HG03280 (cell line): ENCODE results near the gene SLC9A4.
"Not testable (repeated sequence)": the region's sequence is repeated elsewhere in the genome, so short reads cannot be mapped to it uniquely, and the experiment has no call there.

Experiments
- ATAC-seq: cut with Tn5 transposase; IDR thresholded peaks from one replicate; pipeline ENCODE4 v1.9.1; 2021; ENCODE audit warnings: mild to moderate bottlenecking, moderate library complexity; ENCODE audit not compliant: unreplicated experiment

SLC9A4 gene

DNA sequence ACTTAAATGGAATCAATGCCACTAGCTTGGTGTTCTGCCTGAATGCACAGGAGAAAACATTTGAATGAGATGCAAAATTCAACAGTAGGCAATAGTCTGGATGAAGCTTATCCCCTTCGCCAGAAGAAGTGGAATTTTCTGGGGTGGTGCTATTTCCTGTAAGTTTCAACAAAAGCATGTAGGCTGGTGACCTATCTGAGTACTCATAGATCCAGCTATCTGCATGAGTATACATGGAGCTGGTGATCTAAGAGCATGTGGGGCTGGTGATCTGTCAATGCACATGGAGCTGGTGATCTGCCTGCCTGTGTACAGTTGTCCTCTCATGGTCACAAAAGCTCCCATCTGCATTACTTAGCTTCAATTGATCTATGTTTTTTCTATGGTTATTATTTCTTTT, 71.2 kb downstream of the SLC9A4 start:
- no peak for ATAC-seq

DNA sequence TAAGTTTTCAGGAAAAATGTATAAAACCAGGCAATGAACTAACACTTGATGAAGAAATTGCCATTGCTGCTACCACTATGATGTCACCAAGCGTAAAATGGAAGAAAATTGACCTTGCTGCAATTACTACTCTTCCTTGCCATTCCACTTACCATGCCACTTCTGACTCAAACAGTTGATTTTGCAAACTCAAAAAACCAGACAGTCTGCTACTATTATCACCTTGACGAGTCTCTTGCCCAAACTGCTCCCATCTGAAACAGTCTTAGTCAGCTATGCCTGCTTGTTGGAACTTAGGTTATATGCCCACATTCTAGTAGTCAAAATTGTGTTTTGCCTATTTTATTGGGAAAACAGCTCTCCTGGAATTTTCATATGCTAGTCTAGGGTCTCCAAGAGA, 74.4 kb downstream of the SLC9A4 start:
- ATAC-seq: no peak

DNA sequence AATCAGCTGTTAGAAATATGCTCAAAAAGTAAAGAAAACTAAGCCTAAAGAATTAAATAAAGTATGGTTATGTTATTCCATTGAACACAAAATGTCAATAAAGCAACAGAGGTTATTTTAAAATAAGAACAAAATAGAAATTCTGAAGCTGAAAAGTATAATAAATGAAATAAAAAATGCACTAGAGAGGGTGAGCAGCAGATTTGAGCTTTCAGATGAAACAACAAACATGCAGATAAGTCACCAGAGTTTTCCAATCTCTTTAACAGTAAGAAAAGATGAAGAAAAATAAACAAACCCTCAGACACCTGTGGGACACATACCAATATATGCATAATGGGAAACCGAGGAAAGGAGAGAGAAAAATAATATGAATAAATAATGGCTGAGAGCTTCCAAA, 76.0 kb downstream of the SLC9A4 start:
- ATAC-seq: no peak

DNA sequence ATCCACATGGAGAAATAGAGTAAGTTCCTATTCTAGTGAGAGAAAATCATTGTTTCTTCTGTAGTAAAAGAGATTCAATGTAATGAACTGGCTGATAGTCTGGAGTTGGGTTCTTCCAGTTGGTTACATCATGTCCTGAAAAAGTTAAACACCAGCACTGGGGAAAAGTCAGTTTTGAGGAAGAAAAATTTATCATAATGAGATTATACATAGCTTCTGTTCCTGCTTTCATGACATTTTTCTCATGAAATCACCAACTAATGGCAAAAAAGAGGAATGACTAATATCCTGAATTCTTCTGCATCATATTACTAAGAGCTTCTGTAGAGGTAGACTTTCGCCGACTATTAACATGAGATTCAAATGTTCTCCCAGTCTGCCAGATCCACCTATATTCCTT, 77.1 kb downstream of the SLC9A4 start:
- no peak for ATAC-seq

DNA sequence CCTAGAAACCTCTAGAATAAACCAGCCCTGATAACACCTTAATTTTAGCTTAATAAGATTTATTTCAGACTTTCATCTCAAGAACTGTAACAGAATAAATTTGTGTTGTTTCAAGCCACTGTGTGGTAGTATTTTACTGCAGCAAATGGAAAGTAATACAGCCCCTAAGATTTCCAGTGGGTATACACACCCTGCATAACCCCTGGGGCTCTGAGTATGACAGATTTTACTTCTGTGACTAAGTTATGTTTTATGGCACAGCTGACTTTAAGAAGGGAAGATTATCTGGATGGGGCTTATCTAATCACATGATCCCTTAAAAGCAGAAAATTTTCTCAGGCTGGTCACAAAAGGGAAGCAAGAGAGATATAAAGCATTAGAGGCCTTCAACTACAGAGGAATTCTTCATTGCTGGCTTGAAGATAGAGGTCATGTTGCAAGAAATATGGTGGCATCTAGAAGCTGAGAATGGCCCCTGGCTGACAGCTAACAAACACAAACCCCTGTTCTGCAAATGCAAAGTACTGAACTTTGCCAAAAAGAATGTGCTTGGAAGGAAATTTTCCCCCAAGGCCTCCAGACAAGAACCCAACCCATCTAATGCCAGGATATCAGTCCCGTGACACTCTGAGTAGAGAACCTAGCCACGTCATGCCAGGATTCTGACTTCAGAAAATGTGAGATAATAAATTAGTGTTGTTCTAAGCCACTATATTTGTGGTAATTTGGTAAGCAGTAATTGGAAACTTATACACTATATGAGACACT, 78.5 kb downstream of the SLC9A4 start:
- ATAC-seq: no peak

DNA sequence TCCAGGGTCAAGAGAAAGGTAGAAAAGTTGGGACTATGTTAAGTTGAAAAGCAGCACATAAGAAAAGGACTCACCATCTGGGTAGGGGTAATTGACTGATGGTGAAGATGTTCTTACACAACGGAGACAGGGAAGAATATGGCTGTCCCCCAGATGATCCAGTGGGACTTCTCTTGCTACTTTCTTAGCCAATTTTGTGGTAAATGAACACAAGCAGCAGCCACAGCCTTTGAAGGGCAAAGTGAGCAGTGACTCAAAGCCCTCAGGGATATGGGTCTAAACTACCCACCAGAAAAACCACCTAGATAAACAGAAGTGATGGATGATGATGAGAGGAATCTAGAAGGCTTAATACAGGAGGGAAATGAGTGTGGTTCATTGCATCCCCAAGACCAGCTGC, 80.6 kb downstream of the SLC9A4 start:
- no peak for ATAC-seq

DNA sequence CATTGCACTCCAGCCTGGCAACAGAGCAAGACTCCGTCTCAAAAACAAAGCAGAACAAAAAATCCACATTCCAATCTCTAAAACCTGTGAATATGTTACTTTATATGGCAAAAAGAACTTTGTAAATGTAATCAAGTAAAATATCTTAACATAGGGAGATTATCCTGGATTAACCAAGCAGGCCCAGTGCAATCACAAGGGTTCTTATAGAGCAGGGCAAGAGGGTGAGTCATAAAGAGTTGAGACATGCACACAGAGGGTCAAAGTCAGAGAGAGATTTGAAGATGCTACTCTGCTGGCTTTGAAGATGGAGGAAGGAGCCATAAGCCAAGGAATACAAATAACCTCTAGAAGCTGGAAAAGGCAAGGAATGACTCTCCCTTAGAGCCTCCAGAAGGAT, 85.4 kb downstream of the SLC9A4 start:
- ATAC-seq: no peak

DNA sequence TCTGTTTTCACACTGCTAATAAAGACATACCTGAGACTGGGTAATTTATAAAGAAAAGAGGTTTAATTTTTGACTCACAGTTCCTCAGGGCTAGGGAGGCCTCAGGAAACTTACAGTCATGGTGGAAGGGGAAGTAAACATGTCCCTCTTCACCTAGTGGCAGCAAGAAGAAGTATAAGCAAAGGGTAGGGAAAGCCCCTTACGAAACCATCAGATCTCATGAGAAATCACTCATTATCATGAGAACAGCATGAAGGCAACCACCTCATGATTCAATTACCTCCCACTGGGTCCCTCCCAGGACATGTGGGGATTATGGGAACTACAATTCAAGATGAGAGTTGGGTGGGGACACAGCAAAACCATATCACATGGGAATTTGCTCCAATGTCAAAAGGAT, 89.5 kb downstream of the SLC9A4 start:
- ATAC-seq: not testable (repeated sequence)

DNA sequence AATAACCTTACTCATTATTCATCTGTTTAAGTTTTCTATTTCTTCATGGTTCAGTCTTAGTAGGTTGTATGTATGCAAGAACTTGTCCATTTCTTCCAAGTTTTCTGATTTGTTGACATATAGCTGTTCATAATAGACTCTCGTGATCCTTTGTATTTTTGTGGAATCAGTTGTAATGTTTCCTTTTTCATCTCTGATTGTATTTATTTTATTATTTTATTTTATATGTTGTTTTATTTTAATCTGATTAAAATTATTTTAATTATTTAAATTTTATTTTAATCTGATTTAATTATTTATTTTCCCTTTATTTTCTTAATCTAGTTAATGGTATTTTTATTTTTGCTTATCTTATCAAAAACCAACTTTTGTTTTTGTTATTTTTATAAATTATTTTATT, 102.9 kb downstream of the SLC9A4 start:
- ATAC-seq: no peak

DNA sequence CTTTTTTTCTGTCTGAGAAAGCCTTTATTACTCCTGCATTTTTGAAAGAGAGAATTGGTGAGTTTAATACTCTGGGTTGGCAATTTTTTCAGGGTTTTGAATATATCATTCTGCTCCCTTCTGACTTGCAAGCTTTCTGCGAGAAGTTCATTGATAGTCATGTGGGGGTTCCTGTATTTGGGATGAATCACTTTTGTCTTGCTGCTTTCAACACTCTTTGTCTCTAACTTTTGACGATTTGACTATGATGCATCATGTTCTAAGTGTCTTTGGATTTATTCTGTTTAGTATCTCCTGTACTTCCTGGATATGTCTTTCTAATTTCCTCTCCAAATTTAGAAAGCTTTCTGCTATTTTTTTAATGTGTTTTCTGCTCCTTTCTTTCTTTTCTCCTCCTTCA, 105.3 kb downstream of the SLC9A4 start:
- ATAC-seq: no peak

DNA sequence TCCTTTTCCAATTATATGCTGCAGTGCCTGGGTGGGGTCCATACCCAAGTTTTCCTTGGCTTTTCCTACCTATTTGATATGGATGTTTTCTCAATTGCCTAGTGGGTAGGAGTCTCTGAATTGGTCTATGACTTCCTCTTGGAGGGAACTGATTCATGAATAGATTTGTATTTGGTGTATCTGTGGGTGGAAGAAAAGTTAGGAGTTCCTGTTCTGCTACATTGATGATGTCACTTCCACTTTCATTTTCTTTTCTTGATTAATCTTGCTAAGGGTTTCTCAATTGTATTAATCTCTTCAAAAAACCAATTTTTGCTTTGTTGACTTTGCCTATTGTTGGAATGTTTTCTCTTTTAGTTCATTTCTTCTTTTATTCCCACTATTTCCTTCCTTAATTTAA, 108.9 kb downstream of the SLC9A4 start:
- ATAC-seq: no peak

DNA sequence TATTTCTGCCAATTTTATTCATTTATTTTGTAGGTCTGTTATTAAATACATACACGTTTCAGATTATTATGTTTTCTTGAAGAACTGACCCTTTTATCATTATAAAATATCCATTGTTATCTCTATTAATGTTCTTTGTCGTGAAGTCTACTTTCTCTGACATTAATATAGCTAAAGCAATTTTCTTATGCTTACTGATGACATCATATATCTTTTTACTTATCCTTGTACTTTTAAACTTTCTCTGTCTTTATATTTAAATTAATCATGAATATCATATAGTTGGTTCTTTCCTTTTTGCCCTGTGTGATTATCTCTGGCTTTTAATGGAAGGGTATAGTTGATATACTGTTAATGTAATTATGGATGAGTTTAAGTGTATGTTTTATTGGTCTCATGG, 109.8 kb downstream of the SLC9A4 start:
- ATAC-seq: no peak
